Stimulated activated CD8-positive, alpha-beta memory T cell treated with anti-CD3 and anti-CD28 coated beads, Interleukin-15, amount 100 ng/mL, for 24 hours (primary cell): ENCODE measurements around the gene MED27.
"Not testable (repeated sequence)": the region's sequence is repeated elsewhere in the genome, so short reads cannot be mapped to it uniquely, and the experiment has no call there.

Experiments
- DNase-seq: peaks from one replicate; pipeline ENCODE4 v3.0.0-alpha.2; 2020; ENCODE audit warnings: low read depth

The MED27 gene

DNA sequence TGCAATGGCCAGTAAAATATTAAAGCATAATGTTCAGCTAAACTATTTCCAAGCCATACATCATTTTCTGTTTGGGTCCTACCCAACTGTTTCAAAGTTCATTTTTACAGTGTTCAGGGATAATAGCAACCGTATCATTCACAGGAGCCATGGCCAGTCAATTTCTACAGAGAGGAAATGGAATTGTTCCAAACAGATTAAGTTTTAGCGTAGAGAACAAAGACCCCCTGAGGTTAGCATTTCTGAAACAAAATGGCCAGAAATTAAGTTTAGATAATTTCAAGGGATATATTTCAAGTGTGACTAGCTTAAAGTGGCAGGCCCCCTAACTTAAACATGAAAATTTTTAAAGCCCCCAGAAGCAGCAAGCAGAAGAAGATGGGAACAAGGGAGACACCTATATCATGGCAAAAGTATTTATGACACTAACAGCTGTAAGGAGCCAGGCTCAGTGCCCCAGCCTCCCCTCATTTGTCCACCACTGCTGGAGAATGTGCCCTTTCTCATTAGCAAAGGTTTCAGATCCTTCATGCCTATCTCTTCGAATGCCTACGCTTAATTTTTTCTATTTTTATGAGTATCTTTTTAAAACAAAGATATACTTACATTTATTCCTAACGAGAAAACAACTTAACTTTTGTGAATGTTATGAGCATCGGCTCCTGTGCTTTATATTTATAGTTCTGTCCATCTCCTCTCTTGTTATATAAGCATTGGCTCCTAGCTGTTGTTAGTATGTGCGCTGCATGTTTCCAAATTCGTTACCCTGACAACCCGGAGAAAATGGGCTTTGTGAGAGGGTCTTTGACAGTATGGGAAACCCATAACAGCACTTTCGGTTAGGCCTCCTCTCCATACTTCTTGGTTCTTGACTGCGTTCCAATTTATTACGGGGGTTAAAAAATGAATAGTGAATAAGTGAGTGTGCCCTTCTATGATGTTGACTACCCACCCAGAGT lies 116.3 kb downstream of the MED27 start:
- DNase-seq = no peak

DNA sequence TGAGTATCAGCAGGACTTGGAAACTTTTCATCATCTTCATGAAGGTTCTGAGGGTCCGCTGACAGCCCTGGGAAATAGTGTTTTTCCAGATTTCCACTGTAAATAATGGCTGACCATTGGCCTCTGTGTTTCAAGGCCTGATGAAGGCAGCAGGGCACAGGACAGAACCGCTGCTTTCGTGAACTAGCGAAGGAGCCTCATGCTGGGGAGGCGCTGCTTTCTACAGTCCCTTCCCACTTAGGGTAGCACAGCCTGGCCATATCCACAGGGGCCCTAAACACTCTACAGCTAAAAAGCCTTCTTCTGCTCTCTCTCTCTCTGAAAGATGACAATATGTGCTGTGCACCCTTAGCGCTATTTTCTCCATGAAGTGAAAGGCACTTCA lies 118.2 kb downstream of the MED27 start:
- no peak for DNase-seq

- DNase-seq = no peak
Measured at GRCh38 chr9:131960851-131961495, 118.7 kb downstream of the MED27 start.

GRCh38 chr9:131960311-131960710 lies 119.4 kb downstream of the MED27 start:
- DNase-seq = no peak

- DNase-seq = no peak
Measured at GRCh38 chr9:131959887-131960286, 119.8 kb downstream of the MED27 start.

- DNase-seq = no peak
Measured at GRCh38 chr9:131959056-131959455, 120.6 kb downstream of the MED27 start.

DNA sequence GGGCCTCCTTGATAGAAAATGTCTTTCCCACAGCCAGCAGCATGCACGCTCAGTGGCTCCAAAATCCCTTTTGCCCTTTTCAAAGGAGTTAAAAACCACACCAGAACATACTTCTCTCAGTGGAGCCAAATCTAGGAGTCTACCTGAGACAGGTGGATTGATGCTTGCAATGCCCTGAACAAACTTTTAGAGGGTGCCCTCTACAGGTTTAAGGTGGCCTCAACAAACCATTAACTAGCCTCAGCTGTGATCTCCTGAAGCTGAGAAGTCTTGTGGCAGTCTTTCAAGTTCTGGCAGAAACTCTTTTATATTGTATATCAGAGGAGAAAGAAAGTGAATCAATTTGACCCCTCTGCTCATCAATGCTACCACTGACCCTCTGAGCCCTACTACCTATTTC lies 125.4 kb downstream of the MED27 start:
- DNase-seq = no peak

DNA sequence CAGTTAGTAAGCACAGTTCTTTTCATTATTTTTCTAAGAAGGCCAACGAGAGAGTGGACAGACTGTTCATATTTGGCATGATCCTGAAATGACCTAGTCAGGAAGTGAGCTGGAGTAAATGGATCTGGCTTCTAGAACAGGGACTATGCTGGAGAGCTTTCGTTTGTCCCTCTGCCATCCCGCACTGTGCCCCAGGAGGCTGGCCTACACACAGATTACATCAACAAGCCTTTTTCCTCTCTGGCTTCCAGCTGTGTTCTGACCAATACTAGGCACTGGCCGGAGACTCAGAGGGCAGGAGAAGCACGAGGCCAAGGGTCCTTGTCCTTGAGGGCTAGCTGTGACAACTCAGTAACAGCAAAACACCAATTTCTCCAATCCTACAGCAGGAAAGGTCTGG lies 127.8 kb downstream of the MED27 start:
- no peak for DNase-seq

- no peak for DNase-seq
Measured at GRCh38 chr9:131951155-131951554, 128.5 kb downstream of the MED27 start.

- no peak for DNase-seq
Measured at GRCh38 chr9:131950487-131950886, 129.2 kb downstream of the MED27 start.

DNA sequence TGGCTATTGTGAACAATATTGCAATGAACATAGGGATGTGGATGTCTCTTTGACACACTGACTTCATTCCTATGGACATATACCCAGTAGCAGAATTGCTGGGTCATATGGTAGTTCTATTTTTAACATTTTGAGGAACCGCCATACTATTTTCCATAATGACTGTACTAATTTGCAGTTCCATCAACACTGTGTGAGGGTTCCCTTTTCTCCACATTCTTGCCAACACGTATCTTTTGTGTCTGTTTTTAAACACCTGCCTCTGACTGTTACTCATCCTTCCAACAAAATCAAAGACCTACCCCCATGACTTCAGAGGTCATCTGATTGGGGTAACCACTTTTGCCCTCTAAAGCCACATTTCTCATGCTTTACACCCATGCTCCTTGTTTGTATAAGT lies 133.5 kb downstream of the MED27 start:
- no peak for DNase-seq

- no peak for DNase-seq
Measured at GRCh38 chr9:131943351-131943841, 136.3 kb downstream of the MED27 start.

DNA sequence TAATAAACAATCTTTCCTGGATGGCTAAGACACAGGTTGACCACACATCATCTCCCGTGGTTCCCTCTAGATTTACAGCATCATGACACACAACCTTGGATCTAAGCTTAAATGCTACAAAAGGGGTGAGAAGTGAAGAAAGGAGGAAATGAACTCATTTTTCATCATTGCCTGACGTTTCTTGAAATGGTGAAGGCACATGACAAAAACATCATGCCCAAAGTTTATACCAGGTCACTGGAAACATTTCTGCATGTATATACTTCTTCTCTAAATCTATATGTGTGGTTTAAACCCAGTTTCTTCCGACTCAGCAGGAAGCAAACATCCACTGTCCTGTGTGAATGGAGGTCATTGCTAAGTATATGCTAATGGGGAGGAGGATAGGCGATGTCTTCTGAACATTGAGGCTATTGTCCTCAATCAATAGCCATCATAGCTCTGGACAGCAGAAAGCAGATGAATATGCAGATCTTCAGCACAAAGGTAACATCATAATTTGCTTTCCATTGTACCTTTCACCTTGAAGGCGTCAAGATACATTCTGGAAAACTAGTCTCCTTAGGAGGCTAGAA lies 137.4 kb downstream of the MED27 start:
- DNase-seq = no peak

GRCh38 chr9:131937451-131937850 lies 142.2 kb downstream of the MED27 start:
- no peak for DNase-seq

- no peak for DNase-seq
Measured at GRCh38 chr9:131936929-131937328, 142.7 kb downstream of the MED27 start.

GRCh38 chr9:131934673-131935072 lies 145.0 kb downstream of the MED27 start:
- no peak for DNase-seq

DNA sequence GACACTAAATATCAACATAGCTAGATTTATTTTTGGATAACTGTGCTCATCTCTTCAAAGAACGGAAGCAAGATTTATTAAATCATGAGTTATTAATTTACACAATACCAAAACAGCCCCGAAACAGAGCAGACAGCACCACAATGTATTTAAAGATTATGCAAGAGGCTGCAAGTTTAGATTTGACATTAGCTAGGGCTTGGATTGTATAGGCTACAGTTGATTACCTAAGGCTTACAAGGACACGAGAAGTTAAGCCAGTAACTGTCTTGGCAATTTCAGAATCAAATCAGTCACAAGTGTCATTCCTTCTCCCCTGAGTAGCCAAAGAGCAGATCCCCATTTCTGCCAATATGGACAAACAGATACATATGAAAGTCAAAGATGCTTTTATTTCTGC lies 152.6 kb downstream of the MED27 start:
- DNase-seq = no peak

DNA sequence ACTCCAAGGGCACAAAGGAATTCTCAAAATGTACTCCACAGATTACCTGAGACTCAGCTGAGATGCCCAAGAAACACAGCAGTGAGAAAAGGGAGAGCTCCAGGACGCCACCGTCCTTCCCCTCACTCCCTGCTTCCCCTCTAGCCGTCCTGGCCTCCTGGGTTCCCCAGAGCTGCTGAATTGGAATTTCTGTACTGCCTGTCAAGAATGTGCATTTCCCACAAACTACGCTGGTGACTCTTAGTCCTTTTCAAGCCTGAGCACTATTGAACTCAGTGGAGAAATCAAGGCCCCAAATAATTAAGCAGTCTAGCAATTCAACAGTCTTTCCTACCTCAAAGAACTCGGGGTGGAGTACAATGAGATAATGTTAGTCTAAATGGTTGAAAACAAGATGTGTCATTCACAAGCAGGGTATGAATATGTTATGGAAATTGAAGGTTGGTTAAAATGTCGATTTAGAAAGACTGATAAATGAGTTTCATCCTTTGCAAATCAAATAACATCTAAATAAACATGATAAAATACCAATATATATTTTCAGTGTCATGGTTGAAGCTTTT lies 153.2 kb downstream of the MED27 start:
- no peak for DNase-seq

- DNase-seq = no peak
Measured at GRCh38 chr9:131925677-131926177, 153.9 kb downstream of the MED27 start.

DNA sequence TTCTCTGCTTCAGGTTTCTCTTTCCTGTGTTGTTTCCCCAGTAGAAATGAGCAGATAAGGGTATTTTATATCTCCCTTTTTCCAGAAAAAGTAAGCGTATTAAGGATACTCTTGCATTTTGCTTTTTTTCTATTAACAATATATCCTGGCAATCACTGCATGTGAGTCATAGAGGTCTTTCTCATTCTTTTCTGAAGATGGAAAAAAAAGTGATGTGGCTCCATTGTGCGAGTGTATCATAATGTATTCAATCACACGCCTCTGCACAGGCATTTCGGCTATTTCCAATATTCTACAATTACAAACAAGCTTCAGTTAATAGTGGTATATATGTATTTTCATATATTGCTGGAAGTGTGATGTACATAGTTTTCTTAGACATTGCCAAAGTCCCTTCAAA lies 155.9 kb downstream of the MED27 start:
- no peak for DNase-seq

DNA sequence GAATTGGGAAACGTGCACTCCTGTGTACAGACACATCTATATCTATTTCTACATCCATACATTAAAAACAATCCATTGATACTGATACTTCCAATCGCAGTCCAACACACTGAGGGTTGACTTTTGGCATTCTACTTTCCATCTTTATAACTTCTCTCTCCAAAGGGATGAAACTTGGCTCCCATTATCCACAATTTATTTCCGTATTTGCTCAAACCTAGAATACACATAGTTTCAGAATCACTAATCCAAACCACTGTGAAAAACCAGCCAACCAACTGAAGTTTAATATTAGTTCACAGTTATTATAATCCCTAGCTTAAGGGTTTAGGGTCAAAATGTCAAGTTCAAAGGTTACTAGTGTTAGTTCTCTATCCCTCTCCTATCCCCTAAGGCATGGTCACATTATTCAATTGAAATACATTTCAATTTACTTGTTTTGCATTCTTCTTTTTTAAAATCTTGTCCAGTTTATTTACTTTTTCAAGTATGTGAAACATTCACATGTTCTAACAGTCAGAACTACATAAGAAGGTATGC lies 156.5 kb downstream of the MED27 start:
- no peak for DNase-seq

GRCh38 chr9:131921635-131922034 lies 158.0 kb downstream of the MED27 start:
- not testable (repeated sequence) for DNase-seq
